HG02610 (cell line): ENCODE results near the gene CDH19.
A peak's percentile ranks its signal among the peaks of the same experiment; 100 is the strongest.

Source experiments
- ATAC-seq: cut with Tn5 transposase; IDR thresholded peaks from one replicate; pipeline ENCODE4 v1.9.1; 2021; ENCODE audit warnings: mild to moderate bottlenecking, moderate library complexity; ENCODE audit not compliant: unreplicated experiment

Gene CDH19, protein sequence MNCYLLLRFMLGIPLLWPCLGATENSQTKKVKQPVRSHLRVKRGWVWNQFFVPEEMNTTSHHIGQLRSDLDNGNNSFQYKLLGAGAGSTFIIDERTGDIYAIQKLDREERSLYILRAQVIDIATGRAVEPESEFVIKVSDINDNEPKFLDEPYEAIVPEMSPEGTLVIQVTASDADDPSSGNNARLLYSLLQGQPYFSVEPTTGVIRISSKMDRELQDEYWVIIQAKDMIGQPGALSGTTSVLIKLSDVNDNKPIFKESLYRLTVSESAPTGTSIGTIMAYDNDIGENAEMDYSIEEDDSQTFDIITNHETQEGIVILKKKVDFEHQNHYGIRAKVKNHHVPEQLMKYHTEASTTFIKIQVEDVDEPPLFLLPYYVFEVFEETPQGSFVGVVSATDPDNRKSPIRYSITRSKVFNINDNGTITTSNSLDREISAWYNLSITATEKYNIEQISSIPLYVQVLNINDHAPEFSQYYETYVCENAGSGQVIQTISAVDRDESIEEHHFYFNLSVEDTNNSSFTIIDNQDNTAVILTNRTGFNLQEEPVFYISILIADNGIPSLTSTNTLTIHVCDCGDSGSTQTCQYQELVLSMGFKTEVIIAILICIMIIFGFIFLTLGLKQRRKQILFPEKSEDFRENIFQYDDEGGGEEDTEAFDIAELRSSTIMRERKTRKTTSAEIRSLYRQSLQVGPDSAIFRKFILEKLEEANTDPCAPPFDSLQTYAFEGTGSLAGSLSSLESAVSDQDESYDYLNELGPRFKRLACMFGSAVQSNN

DNA sequence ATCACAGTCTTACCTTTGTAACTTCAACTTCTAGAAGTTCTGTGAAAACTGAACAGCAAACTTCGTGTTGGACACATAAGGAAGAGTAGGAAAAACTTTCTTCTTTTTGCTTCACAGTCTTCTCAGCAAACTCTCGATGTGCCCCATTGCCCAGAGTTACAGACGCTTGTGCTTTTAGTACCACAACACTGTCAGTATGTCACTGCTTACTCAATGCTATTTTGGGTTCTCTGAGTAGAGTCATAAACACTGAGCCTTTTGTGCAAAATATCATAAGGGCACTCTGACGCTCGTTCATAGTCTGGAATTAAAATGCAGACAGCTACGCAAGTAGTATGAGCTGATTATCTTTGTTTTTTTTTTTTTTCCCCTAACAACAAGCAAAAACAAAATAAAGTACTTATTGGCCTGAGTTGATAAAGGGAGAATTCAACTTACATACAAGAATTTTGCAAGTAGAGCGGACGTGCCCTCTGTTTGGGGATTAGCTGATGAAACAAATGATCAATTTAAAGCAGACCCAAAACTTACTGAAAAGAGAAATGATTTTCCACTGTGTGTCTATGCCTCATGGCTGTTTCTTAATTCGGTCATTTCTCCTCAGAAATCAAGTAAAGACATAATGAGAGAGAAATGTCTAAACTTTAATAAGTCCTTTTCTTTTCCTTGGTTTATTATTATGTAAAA, at the start of gene CDH19:
Gene CDH19, minus strand, starts transcription at position 150 of the 687 bp plus-strand sequence. CDS start 31,886 bp downstream, outside the sequence.
- ATAC-seq: no peak

DNA sequence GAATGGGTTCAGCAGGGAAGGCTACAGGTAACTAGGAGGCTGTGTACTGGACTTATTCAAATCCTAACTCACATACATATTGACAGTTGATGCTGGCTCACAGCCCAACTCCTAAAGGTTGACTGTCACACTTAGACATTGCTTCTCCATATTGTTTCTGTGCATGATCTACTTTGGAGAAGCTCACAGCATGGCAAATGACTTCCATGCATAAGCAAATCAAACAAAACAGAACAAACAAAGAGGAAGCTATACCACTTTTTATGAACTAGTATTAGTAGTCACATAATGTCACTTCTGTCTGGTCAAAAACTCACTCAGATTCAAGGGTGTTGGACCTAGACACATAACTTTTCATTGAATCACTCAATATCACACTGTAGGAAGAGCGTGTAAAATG, 43.8 kb upstream of the CDH19 start:
- no peak for ATAC-seq

GRCh38 chr18:66646609-66647008, 42.7 kb upstream of the CDH19 start:
- no peak for ATAC-seq

DNA sequence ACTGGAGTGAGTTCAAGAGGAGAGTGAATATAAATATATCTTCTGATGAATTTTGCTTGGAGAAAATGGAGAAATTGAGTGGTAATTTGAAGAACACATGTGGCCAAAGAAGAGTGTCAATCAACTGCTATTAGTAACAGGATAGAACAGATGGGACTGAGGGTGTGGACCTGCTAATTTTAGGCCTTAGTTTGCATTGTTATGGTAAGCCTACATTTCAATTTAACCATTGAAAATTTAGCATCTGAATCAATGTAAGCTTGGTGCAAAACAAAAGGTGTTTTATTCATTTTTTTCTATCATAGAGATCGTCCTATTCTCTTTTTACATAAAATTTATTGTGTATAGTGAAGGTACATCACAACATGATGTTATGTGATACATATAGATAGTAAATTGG, 42.1 kb upstream of the CDH19 start:
- no peak for ATAC-seq

GRCh38 chr18:66641056-66641455, 37.2 kb upstream of the CDH19 start:
- no peak for ATAC-seq

GRCh38 chr18:66640431-66640830, 36.5 kb upstream of the CDH19 start:
- ATAC-seq: no peak

- no peak for ATAC-seq
Measured at GRCh38 chr18:66638856-66639629, 35.2 kb upstream of the CDH19 start.

DNA sequence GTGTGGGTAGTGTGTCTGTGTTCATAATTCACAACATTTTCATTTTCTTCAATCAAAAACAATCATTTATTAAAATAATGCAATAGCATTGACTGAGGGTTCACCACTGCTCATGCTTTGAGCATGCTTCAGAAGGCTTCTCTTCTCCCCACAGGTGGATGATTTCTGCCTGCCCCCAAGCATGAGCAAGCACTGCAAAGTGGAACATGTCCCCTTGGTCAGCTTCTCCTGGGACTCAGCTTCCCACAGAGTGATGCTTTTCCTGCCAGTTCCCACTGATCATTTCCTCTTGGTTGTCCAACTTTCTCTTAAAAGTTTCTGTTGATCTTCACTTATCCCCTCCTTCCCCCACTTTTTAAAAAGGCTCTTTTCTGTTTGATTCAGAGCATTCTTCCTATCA, 31.5 kb upstream of the CDH19 start:
- ATAC-seq: no peak

DNA sequence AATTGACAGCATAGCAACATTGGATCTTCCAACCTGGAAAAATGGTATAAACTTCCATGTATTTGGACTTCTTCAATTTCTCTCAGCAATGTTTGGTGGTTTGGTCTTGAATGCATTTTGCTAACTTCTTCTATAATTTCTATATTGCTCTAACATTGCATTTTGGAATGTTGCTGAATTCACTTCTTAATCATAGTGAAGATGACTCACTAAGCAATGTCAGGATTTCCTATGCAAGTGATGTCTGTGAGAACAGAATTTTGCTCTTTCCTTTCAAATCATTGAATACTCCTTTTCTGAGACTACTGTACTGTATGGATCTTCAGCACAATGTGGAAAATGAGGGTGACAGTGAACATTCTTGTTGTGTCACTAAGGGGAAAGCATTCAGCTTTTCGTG, 28.9 kb upstream of the CDH19 start:
- no peak for ATAC-seq

DNA sequence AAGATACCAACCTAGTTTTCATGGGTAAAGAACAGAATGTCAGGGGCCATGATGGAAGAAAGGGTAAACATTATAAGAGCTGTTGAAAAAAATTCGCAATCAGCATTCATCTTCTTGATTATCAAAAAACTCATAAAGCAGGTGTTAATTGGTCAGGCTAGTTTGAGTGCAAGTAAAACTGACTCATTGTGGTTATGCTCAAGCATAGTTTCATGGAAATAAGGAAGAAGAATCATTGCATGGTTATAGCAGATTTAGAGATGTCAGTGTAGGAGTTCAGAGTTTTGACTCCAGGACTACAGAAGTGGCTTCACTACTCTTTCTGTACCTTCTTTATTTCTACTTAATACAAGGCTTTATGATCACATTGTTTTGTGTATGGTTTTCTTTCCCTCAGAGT, 26.9 kb upstream of the CDH19 start:
- no peak for ATAC-seq

DNA sequence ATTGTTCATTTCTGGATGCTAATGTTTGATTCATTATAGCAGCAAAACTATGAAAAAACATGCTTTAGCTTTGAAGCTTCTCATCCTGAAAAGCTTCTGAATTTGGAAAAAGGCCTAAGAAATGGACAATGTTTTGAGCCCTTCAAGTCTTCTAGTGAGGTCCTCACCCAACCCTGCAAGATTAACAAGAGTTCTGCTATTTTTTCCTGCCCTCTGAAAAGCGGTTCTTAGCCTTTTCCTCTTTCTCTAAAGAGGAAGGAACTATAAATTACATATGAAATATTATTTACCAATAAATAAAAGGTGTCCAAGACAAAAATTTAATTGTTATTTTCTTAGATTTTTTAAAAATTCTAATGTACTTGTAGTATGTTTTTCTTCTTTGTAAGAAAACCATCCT, 19.9 kb upstream of the CDH19 start:
- ATAC-seq: no peak

DNA sequence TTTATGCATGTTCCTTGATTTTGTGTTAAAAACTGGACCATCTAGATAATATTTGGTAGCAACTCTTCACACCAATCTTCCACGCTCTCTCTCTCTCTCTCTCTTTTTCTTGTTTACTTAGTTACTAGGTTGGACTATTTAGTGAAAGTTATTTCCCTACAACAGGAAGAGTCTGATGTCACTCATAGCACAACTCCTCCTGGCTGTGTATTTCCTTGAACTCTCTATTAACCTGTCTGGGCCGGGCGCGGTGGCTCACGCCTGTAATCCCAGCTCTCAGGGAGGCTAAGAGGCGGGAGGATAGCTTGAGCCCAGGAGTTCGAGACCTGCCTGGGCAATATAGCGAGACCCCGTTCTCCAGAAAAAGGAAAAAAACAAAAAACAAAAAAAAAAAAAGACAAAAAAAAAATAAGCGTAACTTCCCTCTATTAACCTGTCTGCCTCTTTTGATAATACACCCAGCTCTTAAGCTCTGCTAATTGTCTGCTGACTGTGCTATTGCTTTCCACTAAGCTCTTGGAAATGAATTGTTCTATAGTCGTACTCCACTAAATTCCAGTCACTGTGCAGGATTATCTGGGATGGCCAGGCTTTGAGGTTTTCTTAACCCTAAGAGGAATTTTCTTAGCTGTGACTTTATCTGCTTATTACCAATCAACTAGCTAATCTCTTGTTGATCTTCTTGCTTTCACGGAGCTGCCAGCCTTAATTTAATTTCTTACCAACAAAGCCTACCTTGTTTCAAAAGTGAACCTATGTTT, 18.1 kb upstream of the CDH19 start:
- no peak for ATAC-seq

- peak; percentile 93 for ATAC-seq
Measured at GRCh38 chr18:66616523-66616983, 12.7 kb upstream of the CDH19 start.

DNA sequence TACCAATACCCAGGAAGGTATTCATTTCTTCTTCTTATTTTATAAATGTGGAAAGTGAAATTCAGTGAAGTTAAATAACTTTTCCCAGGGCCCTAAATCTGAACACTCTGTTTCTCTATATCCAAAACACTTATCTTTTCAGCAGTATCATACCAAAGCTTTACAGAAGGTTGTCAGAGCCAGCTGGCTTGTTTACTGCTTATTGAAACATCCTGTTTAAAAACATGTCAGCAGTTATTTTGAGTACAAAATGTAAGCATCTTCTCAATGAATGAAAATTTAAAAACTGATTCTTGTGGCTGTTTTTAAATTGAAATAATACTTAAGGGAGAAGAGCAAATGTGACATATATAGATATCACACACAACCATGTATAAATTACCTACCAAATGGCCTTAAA, 11.3 kb upstream of the CDH19 start:
- no peak for ATAC-seq

GRCh38 chr18:66607632-66608031, 3.7 kb upstream of the CDH19 start:
- ATAC-seq: no peak

DNA sequence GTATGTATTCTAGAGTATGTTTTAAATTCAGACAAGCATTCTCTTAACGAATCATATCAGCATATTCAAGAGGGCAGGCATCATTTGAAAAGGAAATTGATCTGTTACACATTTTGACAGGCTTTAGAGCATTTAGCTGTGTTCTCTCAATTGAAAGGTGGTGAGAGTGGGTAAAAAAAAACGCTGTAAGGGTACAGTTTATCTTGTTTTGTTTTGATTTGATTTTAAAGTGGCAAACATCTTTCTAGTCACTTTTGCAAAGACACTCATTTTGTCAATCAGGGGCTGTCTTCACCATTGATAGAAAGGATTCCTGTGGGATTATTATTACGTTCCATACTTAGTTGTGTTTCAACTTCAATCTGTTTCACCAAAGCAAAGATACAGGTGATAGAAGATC, 2.2 kb downstream of the CDH19 start:
- no peak for ATAC-seq

GRCh38 chr18:66599190-66599589, 4.7 kb downstream of the CDH19 start:
- ATAC-seq: no peak

GRCh38 chr18:66587430-66587829, 16.5 kb downstream of the CDH19 start:
- ATAC-seq: no peak

- no peak for ATAC-seq
Measured at GRCh38 chr18:66582211-66582610, 21.7 kb downstream of the CDH19 start.

- ATAC-seq: no peak
Measured at GRCh38 chr18:66575263-66575662, 28.6 kb downstream of the CDH19 start.
